ENCODE results near the gene NBAS. TPM values are rescaled to one million over a fixed set of nuclear protein-coding genes. Genes with fewer than 3 reads are reported as not detected.

The NBAS gene
- total and polyA plus RNA-seq, 2 of the 4 experiments (the other 2 are of a cell fraction) = 22.3 to 105 TPM

DNA sequence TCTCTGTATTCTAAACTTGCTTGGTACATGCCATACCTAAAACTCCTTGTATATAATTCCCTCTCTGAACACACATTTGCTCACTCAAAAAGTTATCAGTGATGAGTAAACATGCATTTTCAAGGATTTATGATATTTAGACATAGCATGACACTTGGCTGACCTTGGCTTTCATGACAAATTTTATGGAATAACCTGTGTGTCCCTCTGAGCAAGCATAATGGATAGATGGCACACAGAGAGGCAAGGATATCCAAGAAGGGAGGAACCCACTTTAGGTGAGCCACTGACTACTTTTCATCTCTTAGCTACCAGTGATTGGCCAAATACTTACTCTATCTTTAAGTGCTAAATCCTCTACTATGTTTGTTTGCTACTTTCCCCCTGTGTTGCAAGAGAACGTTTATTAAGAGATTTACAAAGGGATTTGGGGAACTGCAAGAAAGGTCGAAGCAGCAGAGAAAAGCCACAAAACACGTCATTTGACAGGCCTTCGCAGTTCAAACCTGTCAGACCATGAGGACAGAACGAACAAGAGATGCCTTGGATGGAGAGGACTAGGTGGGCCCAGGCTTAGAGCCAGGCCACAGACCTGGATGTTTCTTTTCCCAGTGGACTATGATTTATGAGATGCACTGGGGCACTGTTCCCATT is 379.9 kb downstream of the NBAS start:
- ChIA-PET CTCF (no interaction called here), POLR2A (ENCODE audit: unreplicated experiment) (no interaction called here)
- dilution Hi-C loops (cut with HindIII; ENCODE audit: low sequenced_read_pairs, unreplicated experiment) = no loop called here

More for the DNA sequence above, 379.9 kb downstream of the NBAS start:
- Histone ChIP-seq H3K79me1 (ENCODE audit: low read depth in 1 of 2, low read length in 2 of 2) (no peaks in the 10 kb centered on the region; a peak in 1 of 4 replicates), H2BK5ac (ENCODE audit: low read depth, low read length, poor library complexity, severe bottlenecking) (no peak overlapping the region), H2AK9ac (replicated peaks; ENCODE audit: low read depth, low read length, poor library complexity) (no peak overlapping the region), H3K23ac (ENCODE audit: low read depth, low read length) (no peak overlapping the region), H2AK5ac (ENCODE audit: low read depth, low read length) (no peak overlapping the region), H3K4me1 (ENCODE audit: control insufficient read depth, insufficient read depth, low read length) (peaks cover 2% of the 10 kb centered on the region), H3K36me3 (ENCODE audit: control insufficient read depth, insufficient read depth, low read length) (no peaks in the 10 kb centered on the region), H3K14ac (replicated peaks; ENCODE audit: low read depth, low read length) (no peak overlapping the region), H4K20me1 (ENCODE audit: insufficient read depth, low read length) (no peaks in the 10 kb centered on the region), H3K4ac (ENCODE audit: low read depth, low read length) (no peak overlapping the region), H2BK120ac (ENCODE audit: low read depth, low read length) (no peak overlapping the region), H3K18ac (ENCODE audit: low read depth, low read length) (no peak overlapping the region), H3K4me2 (ENCODE audit: low read depth, low read length) (no peak overlapping the region), H4K5ac (ENCODE audit: low read depth, low read length) (no peak overlapping the region), H3K27ac (ENCODE audit: insufficient read depth, low read length) (no peak overlapping the region), H2BK15ac (ENCODE audit: low read depth, low read length) (no peak overlapping the region), H3K9me1 (ENCODE audit: insufficient read depth, low read length) (peaks cover 14% of the 10 kb centered on the region), H3K9me3 (ENCODE audit: control insufficient read depth, insufficient read depth, low read length) (no peaks in the 10 kb centered on the region), H3K9ac (ENCODE audit: low read depth, low read length) (no peak overlapping the region), H4K8ac (ENCODE audit: low read depth in 2 of 2, low read length in 2 of 2) (no peak overlapping the region), H4K91ac (ENCODE audit: insufficient read depth, low read depth, low read length) (no peak overlapping the region), H2BK20ac (ENCODE audit: low read depth, low read length) (no peak overlapping the region), H3K4me3 (ENCODE audit: insufficient read depth, low read depth, low read length) (no peak overlapping the region), H3K56ac (ENCODE audit: extremely low read depth, insufficient read depth, low read length) (no peak overlapping the region), H2AFZ (replicated peaks; ENCODE audit: low read length, poor library complexity) (no peak overlapping the region), H3K27me3 (ENCODE audit: control insufficient read depth, insufficient read depth, low read length) (no peaks in the 10 kb centered on the region)
- TF ChIP-seq MXI1 (IDR thresholded peaks at IDR 0.05; ENCODE audit: borderline replicate concordance, low read depth, low read length) = no peak
- no peak for TF ChIP-seq MAFK (IDR thresholded peaks at IDR 0.05; ENCODE audit: low read depth, low read length)
- intact Hi-C loops (cut with micrococcal nuclease) = no loop called here
- ATAC-seq (ENCODE audit: low read depth) (no peak), DNase-seq (no peak)
- no TSS peak for BruUV-seq (replicated peaks)
- in situ Hi-C loops (cut with MboI; ENCODE audit: low sequenced_read_pairs) = no loop called here
- WGBS, 2 experiments (ENCODE audit: extremely low coverage in 2 of 2, insufficient read length in 1 of 2) = 40% methylated on average over 1 of the region's 5 CpGs; no CpG with 5 or more reads in 1 of the 2 experiments

Measured in IMR-90 (cell line).